ENCODE data around the gene TNFRSF14.

DNA sequence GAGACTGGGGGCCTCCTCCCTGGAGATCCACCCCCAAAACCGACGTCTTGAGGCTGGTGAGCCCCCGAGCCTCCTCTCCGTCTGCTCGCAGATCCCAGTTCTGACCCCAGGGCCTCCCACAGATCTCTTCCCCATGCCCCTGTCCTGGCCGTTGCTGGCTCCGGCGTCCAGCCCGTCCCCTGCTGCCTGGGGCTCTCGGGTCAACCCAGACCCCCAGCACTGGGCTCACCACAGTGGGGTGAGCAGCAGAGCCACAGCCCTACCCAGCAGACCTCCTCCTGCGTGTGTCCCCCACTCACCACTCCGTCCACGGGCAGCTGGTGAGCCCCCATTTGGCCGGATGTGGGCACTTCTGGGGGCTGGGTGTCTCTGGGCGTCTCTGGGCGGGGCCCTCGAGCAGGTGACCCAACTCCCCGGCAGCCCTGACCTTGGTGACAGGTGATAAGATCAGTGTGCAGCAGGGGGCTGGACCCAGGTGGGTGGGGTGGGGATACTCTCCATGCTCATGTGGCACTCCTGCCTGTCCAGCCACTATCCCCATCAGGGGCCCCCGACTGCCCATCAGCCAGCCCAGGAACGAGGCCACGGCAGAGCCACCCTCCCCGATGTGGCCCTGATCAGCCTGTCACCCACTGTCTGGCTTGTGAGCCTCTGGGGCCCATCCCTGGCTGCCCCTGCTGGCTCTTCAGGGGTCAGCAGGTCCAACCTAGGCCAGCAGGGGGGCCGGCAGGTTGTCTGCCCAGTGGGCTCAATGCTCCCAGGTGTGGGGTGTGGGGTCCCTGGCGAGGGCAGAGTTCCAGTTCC, 709 bp downstream of the TNFRSF14 start:
- TF ChIP-seq FOXA1 (IDR thresholded peaks at IDR 0.05) (no peak), FOXK2 (IDR thresholded peaks at IDR 0.05) (no peak), SP1 (IDR thresholded peaks at IDR 0.05) (no peak), TARDBP (IDR thresholded peaks at IDR 0.05) (no peak), ZNF384 (IDR thresholded peaks at IDR 0.05) (no peak)
